DOHH2 (cell line): ENCODE data around the gene CLIC3.

Experiments
- CTCF ChIP-seq: fragments of 200-600 bp; sonication (generic); IDR thresholded peaks from one replicate; pipeline ENCODE4 v1.5.1; 2014; ENCODE audit warnings: antibody characterized with exemption, mild to moderate bottlenecking, low read depth, low read length; ENCODE audit not compliant: poor library complexity, severe bottlenecking
- EZH2phosphoT487 ChIP-seq: fragments of 200-600 bp; sonication (generic); IDR thresholded peaks from 2 replicates; pipeline ENCODE4 v1.6.1; 2017; ENCODE audit warnings: borderline replicate concordance, mild to moderate bottlenecking, antibody characterized with exemption, low read length, moderate library complexity, mixed read lengths

GRCh38 chr9:137039611-137040366 is 43.4 kb upstream of the CLIC3 start:
- TF ChIP-seq CTCF (no peak), EZH2phosphoT487 (no peak)
